Prostate gland (tissue), 2 donors: ENCODE data around the gene CDH22. TPM values are rescaled to one million over a fixed set of nuclear protein-coding genes. Genes with fewer than 3 reads are reported as not detected.

ENCODE experiments used
- DNase-seq: peaks from one replicate; pipeline ENCODE4 v3.0.0-alpha.2; 2019; ENCODE audit warnings: low spot score
- H3K27ac ChIP-seq, 2 donors: fragments of 200-600 bp; sonication (generic); 2 replicates each; pipeline ENCODE4 v1.5.1; 2017 to 2019
- H3K27me3 ChIP-seq: fragments of 200-600 bp; sonication (generic); replicated peaks from 2 replicates; pipeline ENCODE4 v1.5.1; 2019; ENCODE audit not compliant: insufficient read depth
- H3K36me3 ChIP-seq, 2 donors: fragments of 200-600 bp; sonication (generic); 1 replicate in 1 of 2; 2 replicates in 1 of 2; pipeline versions ENCODE4 v1.5.1 to v1.8.1; 2017 to 2019
- H3K4me1 ChIP-seq: fragments of 200-600 bp; sonication (generic); replicated peaks from 2 replicates; pipeline ENCODE4 v1.5.1; 2019
- H3K4me3 ChIP-seq, 2 donors: fragments of 200-600 bp; sonication (generic); 2 replicates each; pipeline ENCODE4 v1.5.1; 2017 to 2019
- H3K9me3 ChIP-seq: fragments of 200-600 bp; sonication (generic); 2 replicates; pipeline ENCODE4 v1.5.1; 2017
- POLR2A ChIP-seq: fragments of 450-650 bp; IDR thresholded peaks from one replicate; pipeline ENCODE4 v1.6.1; 2016; ENCODE audit warnings: antibody characterized with exemption, mild to moderate bottlenecking
- POLR2AphosphoS5 ChIP-seq: sonication (generic); formaldehyde crosslinking; IDR thresholded peaks from one replicate; pipeline ENCODE4 v1.6.1; 2017; ENCODE audit warnings: antibody characterized with exemption
- WGBS: methylation state at CpG from one replicate; pipeline ENCODE4 v1.1.5; 2018; 5-methylcytosine and 5-hydroxymethylcytosine counted together
- intact Hi-C: fragments of 100-400 bp; cut with DNase I; formaldehyde crosslinking; loops from one replicate; pipeline ENCODE4 v1.14.2; 2022
- total RNA-seq, 2 donors: library from RNA; depleted of rRNA; stranded (reverse); fragments of >200 nt; gene quantifications; one replicate each; pipeline ENCODE4 v1.1.0, GENCODE V29; 2016
- TF ChIP-seq, protein P1 (sequence below), 4 experiments: fragments of 200-600 bp in 2 of 4; fragments of 450-650 bp in 2 of 4; sonication (generic) in 2 of 4; IDR thresholded peaks; 1 replicate in 3 of 4; 2 replicates in 1 of 4; pipeline ENCODE4 v1.5.1; 2016 to 2019; ENCODE audit warnings: antibody characterized with exemption in 4 of 4, mild to moderate bottlenecking in 2 of 4, moderate library complexity in 2 of 4

CDH22 gene
- total RNA-seq, 2 donors from 2014 or later = 1.9 to 3.3 TPM

DNA sequence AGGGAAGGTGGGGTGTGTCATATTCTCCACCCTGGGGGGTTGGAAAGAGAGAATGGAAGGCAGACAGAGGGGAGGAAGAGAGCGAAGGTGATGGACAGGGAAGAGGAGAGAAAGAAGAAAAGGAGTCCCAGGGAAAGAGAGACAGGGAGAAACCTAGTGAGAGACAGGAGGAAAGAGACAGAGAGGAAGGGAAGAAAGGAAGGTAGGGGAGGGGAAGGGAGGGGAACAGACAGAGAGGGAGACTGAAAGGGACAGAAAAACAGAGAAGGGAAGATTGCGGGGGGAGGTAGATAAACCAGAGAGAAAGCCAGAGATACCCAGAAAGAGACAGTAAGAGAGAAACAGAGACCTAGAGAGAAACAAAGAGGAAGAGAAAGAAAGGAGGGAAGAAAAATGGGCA lies 88.4 kb downstream of the CDH22 start:
- no peak overlapping the region for H3K27ac ChIP-seq
- DNase-seq = no peak
- intact Hi-C loops = no loop called here
- H3K4me1 ChIP-seq = peaks cover 6% of the 10 kb centered on the region
- 90% methylated on average over 2 of the region's 2 CpGs for WGBS
- H3K36me3 ChIP-seq = no peaks in the 10 kb centered on the region
- H3K9me3 ChIP-seq = no peaks in the 10 kb centered on the region
- H3K27me3 ChIP-seq = no peaks in the 10 kb centered on the region
- TF ChIP-seq, protein P1, sequence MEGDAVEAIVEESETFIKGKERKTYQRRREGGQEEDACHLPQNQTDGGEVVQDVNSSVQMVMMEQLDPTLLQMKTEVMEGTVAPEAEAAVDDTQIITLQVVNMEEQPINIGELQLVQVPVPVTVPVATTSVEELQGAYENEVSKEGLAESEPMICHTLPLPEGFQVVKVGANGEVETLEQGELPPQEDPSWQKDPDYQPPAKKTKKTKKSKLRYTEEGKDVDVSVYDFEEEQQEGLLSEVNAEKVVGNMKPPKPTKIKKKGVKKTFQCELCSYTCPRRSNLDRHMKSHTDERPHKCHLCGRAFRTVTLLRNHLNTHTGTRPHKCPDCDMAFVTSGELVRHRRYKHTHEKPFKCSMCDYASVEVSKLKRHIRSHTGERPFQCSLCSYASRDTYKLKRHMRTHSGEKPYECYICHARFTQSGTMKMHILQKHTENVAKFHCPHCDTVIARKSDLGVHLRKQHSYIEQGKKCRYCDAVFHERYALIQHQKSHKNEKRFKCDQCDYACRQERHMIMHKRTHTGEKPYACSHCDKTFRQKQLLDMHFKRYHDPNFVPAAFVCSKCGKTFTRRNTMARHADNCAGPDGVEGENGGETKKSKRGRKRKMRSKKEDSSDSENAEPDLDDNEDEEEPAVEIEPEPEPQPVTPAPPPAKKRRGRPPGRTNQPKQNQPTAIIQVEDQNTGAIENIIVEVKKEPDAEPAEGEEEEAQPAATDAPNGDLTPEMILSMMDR (IDR thresholded peaks at IDR 0.05) = no peak
- TF ChIP-seq POLR2A = no peak
- no peak for TF ChIP-seq POLR2AphosphoS5
- H3K4me3 ChIP-seq = no peak overlapping the region

DNA sequence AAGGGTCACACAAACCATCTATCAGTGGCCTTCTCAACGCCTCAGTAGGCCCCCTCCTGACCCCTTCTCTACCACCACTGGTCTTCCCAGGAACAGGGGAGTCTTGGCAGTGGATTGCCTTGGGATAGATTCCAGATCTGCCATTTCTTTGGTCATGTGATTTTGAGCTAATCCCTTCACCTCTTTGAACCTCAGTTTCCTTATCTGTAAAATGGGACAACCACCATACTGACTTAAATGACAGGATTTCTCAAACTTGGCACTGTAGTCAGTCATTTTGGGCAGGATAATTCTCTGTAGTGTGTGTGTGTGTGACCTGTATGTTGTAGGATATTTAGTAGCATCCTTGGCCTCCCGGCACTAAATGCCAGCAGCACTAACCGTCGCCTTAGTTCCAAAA lies 89.1 kb downstream of the CDH22 start:
- no peaks in the 10 kb centered on the region for H3K9me3 ChIP-seq
- H3K4me1 ChIP-seq = peaks cover 6% of the 10 kb centered on the region
- intact Hi-C loops = no loop called here
- H3K27me3 ChIP-seq = no peaks in the 10 kb centered on the region
- TF ChIP-seq, protein P1 (IDR thresholded peaks at IDR 0.05) = no peak
- TF ChIP-seq POLR2AphosphoS5 (no peak), POLR2A (no peak)
- H3K27ac ChIP-seq = no peak overlapping the region
- 82% methylated on average over 4 of the region's 4 CpGs for WGBS
- no peaks in the 10 kb centered on the region for H3K36me3 ChIP-seq
- no peak for DNase-seq
- H3K4me3 ChIP-seq = no peak overlapping the region

DNA sequence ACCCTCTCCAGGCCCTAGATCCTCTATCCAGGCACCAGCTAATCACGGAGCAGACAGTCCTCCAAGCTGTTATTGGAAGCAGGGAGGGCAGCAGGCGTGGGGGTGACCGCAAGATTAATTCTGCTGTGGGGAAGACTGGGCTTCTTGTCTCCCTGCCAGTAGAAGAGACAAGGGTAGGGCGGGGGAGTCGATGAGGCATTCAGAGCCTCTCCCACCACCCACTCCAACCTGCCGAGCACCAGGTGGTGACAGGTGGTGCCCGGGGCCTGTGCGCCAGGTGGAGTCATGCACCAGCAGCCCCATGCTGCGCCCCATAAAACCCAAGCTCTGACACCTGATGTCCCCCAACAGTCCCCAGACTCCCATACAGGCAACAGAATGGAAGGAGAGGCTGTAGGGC lies 89.6 kb downstream of the CDH22 start:
- Histone ChIP-seq H3K4me3 (no peak overlapping the region), H3K36me3 (no peaks in the 10 kb centered on the region), H3K9me3 (no peaks in the 10 kb centered on the region), H3K4me1 (peaks cover 6% of the 10 kb centered on the region), H3K27ac (no peak overlapping the region), H3K27me3 (no peaks in the 10 kb centered on the region)
- 72% methylated on average over 8 of the region's 9 CpGs for WGBS
- no peak for TF ChIP-seq POLR2AphosphoS5
- TF ChIP-seq POLR2A = no peak
- TF ChIP-seq, protein P1 (IDR thresholded peaks at IDR 0.05) = no peak
- intact Hi-C loops = no loop called here
- no peak for DNase-seq

DNA sequence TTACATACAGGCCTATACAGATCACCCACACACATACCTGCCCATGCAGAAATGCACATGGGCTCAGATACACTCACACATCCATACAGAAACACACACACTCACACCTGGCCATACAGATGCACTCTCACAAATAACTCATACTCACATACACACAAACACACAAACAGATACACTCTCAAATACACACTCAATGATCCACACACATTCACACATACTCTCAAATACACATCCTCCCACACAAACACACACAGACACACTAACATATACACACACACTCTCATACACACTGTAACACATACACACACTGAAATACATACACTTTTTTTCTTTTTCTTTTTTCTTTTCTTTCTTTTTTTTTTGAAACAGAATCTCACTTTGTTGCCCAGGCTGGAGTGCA lies 90.7 kb downstream of the CDH22 start:
- TF ChIP-seq, protein P1 (IDR thresholded peaks at IDR 0.05) = no peak
- TF ChIP-seq POLR2AphosphoS5 (no peak), POLR2A (no peak)
- H3K27ac ChIP-seq = no peak overlapping the region

DNA sequence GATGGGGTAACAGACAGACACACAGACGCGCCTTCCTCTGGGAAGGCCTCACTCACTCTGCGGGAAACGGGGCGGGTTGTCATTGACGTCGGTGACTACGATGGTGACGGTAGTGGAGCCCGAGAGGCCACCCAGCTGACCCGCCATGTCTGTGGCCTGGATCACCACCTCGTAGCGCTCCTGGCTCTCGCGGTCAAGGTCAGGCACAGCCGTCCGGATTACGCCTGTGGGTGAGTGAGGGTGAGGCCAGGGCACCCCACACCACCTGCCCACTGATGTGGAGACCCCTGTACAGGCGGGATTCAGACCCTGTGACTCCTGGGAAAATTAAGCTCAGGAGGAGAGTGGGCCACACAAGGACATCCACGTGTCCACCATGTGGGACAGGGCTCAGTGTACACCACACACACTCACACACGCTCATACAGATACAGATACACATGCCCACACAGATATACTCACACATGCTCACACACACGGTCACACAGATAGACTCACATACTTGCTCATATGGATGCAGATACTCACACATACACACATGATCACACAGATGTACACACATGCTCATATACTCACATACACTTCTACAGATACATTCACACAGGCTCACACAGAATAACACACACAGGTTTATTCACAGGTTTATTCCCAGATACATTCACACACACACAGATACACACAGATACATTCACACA lies 91.4 kb downstream of the CDH22 start:
- H3K27me3 ChIP-seq = peaks cover 3% of the 10 kb centered on the region
- no peak overlapping the region for H3K27ac ChIP-seq
- no peaks in the 10 kb centered on the region for H3K4me1 ChIP-seq
- TF ChIP-seq, protein P1 (IDR thresholded peaks at IDR 0.05) = no peak
- no peak for TF ChIP-seq POLR2A
- no peak for TF ChIP-seq POLR2AphosphoS5
- H3K4me3 ChIP-seq = no peak overlapping the region
- 91% methylated on average over 22 of the region's 22 CpGs for WGBS
- no peaks in the 10 kb centered on the region for H3K36me3 ChIP-seq
- no peak for DNase-seq
- intact Hi-C loops = no loop called here
- H3K9me3 ChIP-seq = no peaks in the 10 kb centered on the region

More for the DNA sequence above, 90.7 kb downstream of the CDH22 start:
- DNase-seq = no peak
- no peaks in the 10 kb centered on the region for H3K4me1 ChIP-seq
- H3K36me3 ChIP-seq = no peaks in the 10 kb centered on the region
- intact Hi-C loops = no loop called here
- H3K9me3 ChIP-seq = no peaks in the 10 kb centered on the region
- H3K4me3 ChIP-seq = no peak overlapping the region
- no peaks in the 10 kb centered on the region for H3K27me3 ChIP-seq
